IPS-18a (cell line): ENCODE data around the gene BACH2.
"Not testable (repeated sequence)": the region's sequence is repeated elsewhere in the genome, so short reads cannot be mapped to it uniquely, and the experiment has no call there.

Experiments
- H3K27ac ChIP-seq: one replicate; pipeline ENCODE4 v1.5.1; 2013; ENCODE audit warnings: low read length
- H3K27me3 ChIP-seq: one replicate; pipeline ENCODE4 v1.6.1; 2013; ENCODE audit warnings: mild to moderate bottlenecking, low read length; ENCODE audit not compliant: control insufficient read depth, insufficient read depth
- H3K36me3 ChIP-seq: one replicate; pipeline ENCODE4 v1.6.1; 2013; ENCODE audit warnings: low read depth, low read length; ENCODE audit not compliant: control insufficient read depth
- H3K4me1 ChIP-seq: one replicate; pipeline ENCODE4 v1.6.1; 2013; ENCODE audit warnings: low read depth, low read length; ENCODE audit not compliant: control insufficient read depth
- H3K4me3 ChIP-seq: one replicate; pipeline ENCODE4 v1.5.1; 2013; ENCODE audit warnings: low read length
- H3K9ac ChIP-seq: one replicate; pipeline ENCODE4 v1.6.1; 2013; ENCODE audit warnings: mild to moderate bottlenecking, low read length, moderate library complexity
- H3K9me3 ChIP-seq: one replicate; pipeline ENCODE4 v1.6.1; 2013; ENCODE audit warnings: low read depth, low read length; ENCODE audit not compliant: control insufficient read depth

BACH2 gene

GRCh38 chr6:89979481-89980119 is 317.0 kb downstream of the BACH2 start:
- Histone ChIP-seq H3K27ac (no peak overlapping the region), H3K4me1 (no peaks in the 10 kb centered on the region), H3K4me3 (no peak overlapping the region), H3K27me3 (no peaks in the 10 kb centered on the region), H3K9ac (no peak overlapping the region), H3K36me3 (no peaks in the 10 kb centered on the region), H3K9me3 (no peaks in the 10 kb centered on the region)

- no peaks in the 10 kb centered on the region for H3K9me3 ChIP-seq
- H3K9ac ChIP-seq: no peak overlapping the region
- no peak overlapping the region for H3K27ac ChIP-seq
- H3K4me1 ChIP-seq: no peaks in the 10 kb centered on the region
- H3K36me3 ChIP-seq: no peaks in the 10 kb centered on the region
- no peak overlapping the region for H3K4me3 ChIP-seq
- no peaks in the 10 kb centered on the region for H3K27me3 ChIP-seq
Measured at GRCh38 chr6:89978749-89979145, 317.9 kb downstream of the BACH2 start.

DNA sequence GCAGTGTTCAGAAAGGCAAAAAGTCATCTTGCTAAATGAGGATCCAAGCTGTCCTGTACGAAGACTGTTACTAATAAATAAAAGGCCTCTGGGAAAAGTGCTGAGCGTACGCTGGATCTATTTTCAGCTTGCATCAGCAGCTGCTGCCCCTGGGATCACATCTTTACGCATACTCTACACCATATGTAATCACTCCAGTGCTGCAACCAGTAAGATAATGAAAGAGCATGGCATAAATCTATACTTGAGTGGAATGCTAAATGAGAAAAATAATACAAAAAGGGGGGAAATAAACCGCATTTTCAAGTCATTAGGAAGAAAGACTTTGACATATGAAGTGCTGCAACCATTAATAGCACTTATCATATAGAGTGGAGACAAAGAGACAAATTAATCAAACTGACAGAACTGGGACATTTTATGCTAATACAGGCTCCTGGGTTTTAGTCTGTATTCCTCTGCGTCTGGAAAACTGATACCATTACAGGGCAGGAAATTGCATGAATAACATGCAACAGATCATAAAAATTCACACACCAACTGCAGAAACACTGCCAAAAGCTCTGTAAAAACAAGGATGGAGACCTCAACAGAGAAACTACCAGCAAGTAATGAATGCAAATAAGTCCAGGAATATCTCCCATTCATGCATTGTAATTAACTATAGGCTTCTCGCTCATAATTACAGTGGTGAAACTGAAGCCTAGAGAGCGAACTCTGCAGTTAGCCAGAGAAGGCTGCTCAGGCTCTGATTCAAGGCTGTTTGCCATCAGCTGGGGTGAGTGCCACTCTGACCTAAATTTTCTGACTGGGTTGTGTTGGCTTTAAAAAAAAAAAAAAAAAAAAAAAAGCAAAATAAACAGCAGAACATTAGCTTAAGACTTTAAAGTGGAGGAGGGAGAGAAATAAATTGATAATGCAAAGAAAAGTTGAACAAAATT is 318.6 kb downstream of the BACH2 start:
- no peaks in the 10 kb centered on the region for H3K9me3 ChIP-seq
- H3K9ac ChIP-seq: no peak overlapping the region
- H3K36me3 ChIP-seq: no peaks in the 10 kb centered on the region
- H3K4me3 ChIP-seq: no peak overlapping the region
- no peak overlapping the region for H3K27ac ChIP-seq
- no peaks in the 10 kb centered on the region for H3K27me3 ChIP-seq
- no peaks in the 10 kb centered on the region for H3K4me1 ChIP-seq

DNA sequence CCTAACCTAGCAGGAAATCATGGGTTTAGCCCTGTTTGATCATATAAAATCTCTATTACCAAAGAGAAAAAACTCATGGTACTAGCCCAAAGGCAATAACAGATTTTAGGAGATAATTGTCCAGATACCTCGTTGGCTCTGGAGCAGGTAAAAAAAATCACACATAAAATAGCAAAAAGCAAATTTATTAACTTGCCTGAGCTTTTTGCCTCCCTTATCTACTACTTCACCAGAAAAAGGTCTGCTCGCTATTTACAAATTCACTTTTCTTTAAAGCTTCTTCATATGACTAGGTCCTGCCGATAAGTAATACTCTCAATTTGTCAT is 320.0 kb downstream of the BACH2 start:
- no peak overlapping the region for H3K27ac ChIP-seq
- H3K9ac ChIP-seq: no peak overlapping the region
- no peaks in the 10 kb centered on the region for H3K9me3 ChIP-seq
- H3K27me3 ChIP-seq: no peaks in the 10 kb centered on the region
- no peaks in the 10 kb centered on the region for H3K36me3 ChIP-seq
- no peaks in the 10 kb centered on the region for H3K4me1 ChIP-seq
- no peak overlapping the region for H3K4me3 ChIP-seq

- Histone ChIP-seq H3K9ac (no peak overlapping the region), H3K4me1 (no peaks in the 10 kb centered on the region), H3K27me3 (no peaks in the 10 kb centered on the region), H3K36me3 (no peaks in the 10 kb centered on the region), H3K27ac (no peak overlapping the region), H3K4me3 (no peak overlapping the region), H3K9me3 (no peaks in the 10 kb centered on the region)
Measured at GRCh38 chr6:89975991-89976693, 320.5 kb downstream of the BACH2 start.

DNA sequence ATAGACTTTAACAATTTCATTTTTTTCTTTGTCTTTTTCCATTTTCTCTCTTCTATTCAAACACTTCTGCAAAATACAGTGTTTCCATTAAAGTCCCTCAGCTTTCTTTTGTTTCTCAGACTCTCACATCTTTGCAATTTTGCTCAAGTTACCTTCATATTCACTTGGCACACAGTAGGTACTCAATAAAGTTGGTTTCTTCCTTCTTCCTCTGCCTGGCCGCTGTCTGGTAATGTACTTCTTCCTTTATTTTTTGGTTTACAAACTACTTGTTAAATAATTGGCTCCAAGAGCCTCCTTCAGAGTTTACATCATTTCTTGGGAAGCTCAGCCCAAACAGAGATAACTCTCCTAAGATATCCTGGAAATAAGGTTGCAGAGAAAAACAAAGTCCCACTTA is 321.3 kb downstream of the BACH2 start:
- Histone ChIP-seq H3K4me3 (no peak overlapping the region), H3K27ac (no peak overlapping the region), H3K9me3 (no peaks in the 10 kb centered on the region), H3K36me3 (no peaks in the 10 kb centered on the region), H3K9ac (no peak overlapping the region), H3K4me1 (no peaks in the 10 kb centered on the region), H3K27me3 (no peaks in the 10 kb centered on the region)

GRCh38 chr6:89974834-89975233 is 321.8 kb downstream of the BACH2 start:
- H3K36me3 ChIP-seq: no peaks in the 10 kb centered on the region
- H3K27me3 ChIP-seq: no peaks in the 10 kb centered on the region
- H3K9ac ChIP-seq: no peak overlapping the region
- no peaks in the 10 kb centered on the region for H3K9me3 ChIP-seq
- no peak overlapping the region for H3K27ac ChIP-seq
- H3K4me1 ChIP-seq: no peaks in the 10 kb centered on the region
- no peak overlapping the region for H3K4me3 ChIP-seq

GRCh38 chr6:89972025-89972381 is 324.6 kb downstream of the BACH2 start:
- no peak overlapping the region for H3K4me3 ChIP-seq
- no peak overlapping the region for H3K9ac ChIP-seq
- H3K27me3 ChIP-seq: no peaks in the 10 kb centered on the region
- H3K9me3 ChIP-seq: no peaks in the 10 kb centered on the region
- H3K4me1 ChIP-seq: no peaks in the 10 kb centered on the region
- H3K36me3 ChIP-seq: no peaks in the 10 kb centered on the region
- H3K27ac ChIP-seq: no peak overlapping the region

DNA sequence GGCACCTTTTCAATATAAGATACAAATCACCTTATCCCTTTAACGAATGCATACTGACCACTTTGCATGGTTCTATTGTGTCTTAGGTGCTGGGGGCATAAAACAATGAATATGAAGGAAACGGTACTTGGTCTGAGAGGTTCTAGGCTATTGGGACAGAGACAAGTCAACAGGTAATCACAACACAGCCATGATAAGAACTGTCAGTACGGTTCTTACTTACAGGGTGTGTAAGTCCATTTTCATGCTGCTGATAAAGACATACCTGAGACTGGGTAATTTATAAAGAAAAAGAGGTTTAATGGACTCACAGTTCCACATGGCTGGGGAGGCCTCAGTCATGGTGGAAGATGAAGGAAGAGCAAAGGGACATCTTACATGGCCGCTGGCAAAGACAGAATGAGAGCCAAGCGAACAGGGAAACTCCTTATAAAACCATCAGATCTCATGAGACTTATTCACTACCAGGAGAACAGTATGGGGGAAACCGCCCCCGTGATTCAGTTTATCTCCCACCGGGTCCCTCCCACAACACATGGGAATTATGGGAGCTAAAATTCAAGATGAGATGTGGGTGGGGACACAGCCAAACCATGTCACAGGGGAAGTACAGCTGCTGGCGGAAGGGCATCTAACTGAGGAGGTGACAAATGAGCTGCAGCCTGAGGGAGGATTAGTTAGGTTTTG is 325.2 kb downstream of the BACH2 start:
- not testable (repeated sequence) for H3K27ac ChIP-seq

DNA sequence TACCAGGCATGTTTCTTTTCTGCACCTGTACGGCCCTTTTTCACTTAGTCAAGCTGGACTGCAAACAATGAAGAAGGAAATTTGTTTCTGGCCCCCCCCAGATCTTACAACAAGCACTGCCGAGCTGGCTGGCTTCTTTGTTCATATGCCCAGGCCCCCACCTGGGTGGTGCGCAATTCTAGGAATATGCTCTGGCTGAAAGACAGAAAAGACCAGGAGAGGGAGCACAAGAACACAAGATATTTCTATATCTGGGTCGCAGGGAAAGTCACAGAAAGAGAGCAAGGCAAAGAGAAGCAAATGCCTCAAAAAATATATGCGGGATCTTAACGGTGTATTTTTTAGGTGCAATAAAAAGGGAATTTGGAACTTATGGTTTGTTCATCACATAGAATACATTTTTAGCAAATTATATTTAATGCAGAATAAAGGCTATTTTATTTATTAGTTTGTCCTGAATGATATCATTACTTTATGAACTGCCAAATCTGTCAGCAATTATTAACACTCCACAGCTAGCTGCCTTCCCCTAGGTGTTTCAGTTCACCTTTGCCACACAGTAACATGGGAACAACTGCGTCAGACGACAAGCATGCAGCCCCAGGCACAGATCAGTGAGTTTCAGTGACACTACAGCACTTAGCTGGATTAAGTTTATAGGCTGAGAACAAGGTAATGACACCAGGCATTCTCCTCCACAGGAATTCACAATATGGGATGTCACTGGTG is 325.9 kb downstream of the BACH2 start:
- Histone ChIP-seq H3K9ac (no peak overlapping the region), H3K27me3 (no peaks in the 10 kb centered on the region), H3K27ac (no peak overlapping the region), H3K36me3 (no peaks in the 10 kb centered on the region), H3K9me3 (no peaks in the 10 kb centered on the region), H3K4me3 (no peak overlapping the region), H3K4me1 (no peaks in the 10 kb centered on the region)

More for the DNA sequence above, 325.2 kb downstream of the BACH2 start:
- H3K27me3 ChIP-seq, H3K36me3 ChIP-seq, H3K9me3 ChIP-seq, H3K4me3 ChIP-seq, H3K9ac ChIP-seq, H3K4me1 ChIP-seq: not testable (repeated sequence)

DNA sequence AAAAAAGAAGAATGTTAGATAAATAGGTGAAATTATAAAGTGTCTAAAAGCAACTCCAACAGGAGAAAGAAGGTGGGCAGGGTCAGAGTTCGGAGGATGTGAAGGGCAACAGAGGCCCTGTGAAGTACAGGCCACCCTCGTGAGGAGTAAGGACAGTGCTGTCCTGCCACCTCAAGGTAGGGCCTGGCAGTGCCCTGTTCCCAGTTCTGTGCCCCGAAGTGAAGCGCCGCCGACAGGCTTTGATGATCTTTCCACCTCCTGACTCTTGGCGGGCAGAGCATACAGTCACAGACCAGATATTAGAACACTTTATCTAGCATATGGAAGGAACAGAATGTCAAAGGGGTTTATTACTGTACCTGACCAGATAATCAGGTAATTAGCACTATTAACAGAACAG is 326.6 kb downstream of the BACH2 start:
- Histone ChIP-seq H3K36me3 (no peaks in the 10 kb centered on the region), H3K27ac (no peak overlapping the region), H3K4me1 (no peaks in the 10 kb centered on the region), H3K27me3 (no peaks in the 10 kb centered on the region), H3K9me3 (no peaks in the 10 kb centered on the region), H3K4me3 (no peak overlapping the region), H3K9ac (no peak overlapping the region)
